Keratinocyte (primary cell): Measurements from ENCODE around the gene ERC2.

ENCODE experiments used
- CTCF ChIP-seq, 3 experiments: IDR thresholded peaks in 1 of 3; conservative IDR thresholded peaks in 1 of 3; optimal IDR thresholded peaks in 1 of 3; 2 replicates in 2 of 3; 3 replicates in 1 of 3; pipeline versions ENCODE3 to v1.5.1; 2011; ENCODE audit warnings: low read length in 3 of 3, mild to moderate bottlenecking in 3 of 3, moderate library complexity in 2 of 3, control low read depth in 1 of 3, inconsistent platforms in 1 of 3; ENCODE audit not compliant: insufficient read depth in 2 of 3; ENCODE audit errors: extremely low read depth in 1 of 3
- EZH2 ChIP-seq: IDR thresholded peaks from one replicate; pipeline ENCODE4 v1.6.1; 2012; ENCODE audit warnings: inconsistent platforms, mild to moderate bottlenecking, low read length, moderate library complexity

GRCh38 chr3:56484525-56485032, 16.3 kb upstream of the ERC2 start:
- TF ChIP-seq CTCF (optimal IDR thresholded peaks at IDR 0.05 in 1 of 3, IDR thresholded peaks at IDR 0.05 in 1 of 3, conservative IDR thresholded peaks at IDR 0.05 in 1 of 3; ENCODE audit: extremely low read depth in 1 of 3, insufficient read depth in 2 of 3, low read length in 3 of 3) (no peak), EZH2 (no peak)
